ENCODE data around the gene LAMTOR3. TPM values are rescaled to one million over a fixed set of nuclear protein-coding genes. Genes with fewer than 3 reads are reported as not detected.
"Not testable (repeated sequence)": the region's sequence is repeated elsewhere in the genome, so short reads cannot be mapped to it uniquely, and the experiment has no call there.

LAMTOR3 gene
- polyA plus RNA-seq, 3 donors = 17.9 to 49.4 (median 25.7) TPM

DNA sequence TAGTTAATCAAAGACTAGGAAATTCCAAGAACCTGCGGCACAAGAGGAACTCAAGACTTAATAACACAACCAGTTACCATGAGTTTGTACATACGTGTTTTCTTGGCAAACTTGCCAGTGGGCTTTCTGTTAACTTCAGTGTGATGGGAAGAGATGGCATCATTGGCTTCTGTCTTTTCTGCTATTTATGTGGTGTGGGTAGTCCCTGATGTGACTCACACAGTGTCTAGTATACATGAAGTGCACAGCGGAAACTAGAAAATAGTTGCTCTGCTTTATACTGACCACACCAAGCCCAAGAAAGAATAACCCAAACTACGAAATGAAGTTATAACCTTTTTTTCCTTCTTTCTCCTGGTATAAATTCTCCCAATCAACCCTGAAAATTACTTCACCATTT is 53.1 kb downstream of the LAMTOR3 start:
- WGBS, 3 donors = 90 to 91% (median 91%) methylated on average over 4 of the region's 4 CpGs
- no peak overlapping the region for H3K27ac ChIP-seq (ENCODE audit: low read depth, low read length)

- 68 to 92% (median 86%) methylated on average over 2 of the region's 2 CpGs for WGBS, 3 donors
Observed at GRCh38 chr4:99838927-99839326, 55.3 kb downstream of the LAMTOR3 start.

DNA sequence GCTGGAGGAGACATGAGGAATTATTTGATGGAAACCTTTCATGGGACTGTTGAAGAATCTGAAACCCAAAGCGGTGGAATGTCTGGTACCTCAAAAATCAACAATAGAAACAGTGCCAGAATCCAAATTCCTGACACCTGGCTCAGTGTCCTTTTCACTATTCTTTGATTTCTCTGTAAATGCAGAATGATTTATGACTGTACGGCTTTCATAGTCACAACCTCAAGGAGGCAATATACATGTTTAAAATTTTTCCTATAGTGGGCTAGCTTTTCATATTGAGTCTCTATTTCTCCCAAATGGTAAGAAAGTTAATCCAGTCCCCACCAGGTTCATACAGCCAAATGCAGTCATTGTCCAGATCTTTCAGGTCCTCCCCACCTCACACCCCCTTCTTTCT is 58.3 kb downstream of the LAMTOR3 start:
- no peak overlapping the region for H3K27ac ChIP-seq (ENCODE audit: low read depth, low read length)
- WGBS, 3 donors = 83 to 98% (median 93%) methylated on average over 2 of the region's 2 CpGs

More at GRCh38 chr4:99838927-99839326, 55.3 kb downstream of the LAMTOR3 start:
- H3K27ac ChIP-seq (ENCODE audit: low read depth, low read length) = no peak overlapping the region

DNA sequence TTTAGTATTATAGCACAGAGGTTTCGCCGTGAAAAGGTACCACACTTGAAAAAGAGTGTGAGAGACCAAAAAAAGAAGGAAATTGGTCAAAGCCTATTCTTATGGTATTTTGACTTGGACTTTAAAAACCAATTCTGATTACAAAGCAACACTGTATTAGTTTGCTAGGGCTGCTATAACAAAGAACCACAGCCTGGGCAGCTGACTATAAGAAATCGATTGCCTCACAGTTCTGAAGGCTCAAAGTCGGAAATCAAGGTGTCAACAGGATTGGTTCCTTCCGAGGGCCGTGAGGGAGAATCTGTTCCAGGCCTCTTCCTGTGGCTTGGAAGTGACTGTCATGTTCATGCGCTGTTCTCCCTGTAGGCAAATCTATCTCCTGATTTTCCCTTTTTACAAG is 59.7 kb downstream of the LAMTOR3 start:
- 93 to 97% (median 96%) methylated on average over 7 of the region's 7 CpGs for WGBS, 3 donors
- no peak overlapping the region for H3K27ac ChIP-seq (ENCODE audit: low read depth, low read length)

DNA sequence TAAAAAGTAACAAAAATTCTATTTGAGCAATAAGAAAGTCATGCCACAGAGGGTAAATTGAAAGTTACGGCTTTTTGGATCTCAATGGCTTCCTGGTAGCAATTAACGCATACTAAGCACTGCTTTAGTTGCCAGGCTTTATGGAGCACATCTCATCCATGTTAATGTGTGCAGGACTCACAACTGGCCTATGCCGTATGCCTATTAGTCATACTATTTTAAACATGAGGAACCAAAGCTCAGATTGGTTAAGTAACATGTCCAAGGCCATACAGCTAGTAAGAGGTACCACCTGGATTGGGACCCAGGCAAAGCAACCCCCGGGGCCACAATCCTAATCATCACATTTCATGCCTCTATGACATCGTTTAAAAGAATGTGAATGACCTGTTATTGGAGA is 60.5 kb downstream of the LAMTOR3 start:
- WGBS, 3 donors = 78 to 81% (median 80%) methylated on average over 5 of the region's 5 CpGs
- H3K27ac ChIP-seq (ENCODE audit: low read depth, low read length) = no peak overlapping the region

GRCh38 chr4:99832758-99833157 is 61.5 kb downstream of the LAMTOR3 start:
- 23 to 70% (median 57%) methylated on average over 3 of the region's 3 CpGs for WGBS, 3 donors
- H3K27ac ChIP-seq (ENCODE audit: low read depth, low read length) = no peak overlapping the region

GRCh38 chr4:99832321-99832720 is 61.9 kb downstream of the LAMTOR3 start:
- H3K27ac ChIP-seq (ENCODE audit: low read depth, low read length) = no peak overlapping the region

DNA sequence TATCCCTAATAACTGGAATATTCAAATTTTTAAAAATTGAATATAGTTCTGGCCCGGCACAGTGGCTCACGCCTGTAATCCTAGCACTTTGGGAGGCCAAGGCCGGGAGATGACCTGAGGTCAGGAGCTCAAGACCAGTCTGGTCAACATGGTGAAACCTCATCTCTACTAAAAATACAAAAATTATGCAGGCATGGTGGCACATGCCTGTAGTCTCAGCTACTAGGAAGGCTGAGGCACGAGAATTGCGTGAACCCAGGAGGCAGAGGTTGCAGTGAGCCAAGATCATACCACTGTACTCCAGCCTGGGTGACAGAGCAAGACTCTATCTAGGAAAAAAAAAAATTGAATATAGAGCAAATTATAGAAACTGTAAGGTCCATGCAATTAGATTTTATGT is 64.2 kb downstream of the LAMTOR3 start:
- not testable (repeated sequence) for H3K27ac ChIP-seq (ENCODE audit: low read depth, low read length)
- WGBS, 3 donors = 85 to 95% (median 93%) methylated on average over 5 of the region's 5 CpGs

DNA sequence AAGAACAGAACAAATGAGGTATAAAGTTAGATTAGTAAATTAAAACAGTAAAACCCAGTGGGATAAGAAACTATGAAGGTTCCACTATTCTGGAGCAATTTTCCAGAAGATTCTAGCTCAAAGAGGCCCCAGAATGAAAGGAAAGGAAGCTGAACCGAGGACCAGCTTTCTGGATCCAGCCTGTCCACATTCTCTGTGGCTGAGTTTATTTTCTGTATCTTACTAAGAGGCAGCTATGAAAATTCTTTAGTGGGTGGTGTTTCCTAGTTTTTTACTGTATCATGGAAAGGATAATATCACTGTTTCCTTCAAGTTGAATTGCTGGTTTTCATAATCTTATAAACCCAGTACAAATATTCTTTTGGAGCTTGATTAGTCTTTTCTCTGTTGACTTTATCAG is 65.8 kb downstream of the LAMTOR3 start:
- H3K27ac ChIP-seq (ENCODE audit: low read depth, low read length) = no peak overlapping the region
- WGBS, 3 donors = 38 to 55% (median 48%) methylated on average over 1 of the region's 1 CpG

Other genes with a start within 250 kb of the LAMTOR3 start
- gene C4orf54, start 236.6 kb downstream of the LAMTOR3 start, polyA plus RNA-seq = under 1 TPM in 2 of 3 donors, not detected in 1; under 0.01 to 0.01 TPM
- gene DAPP1, start 77.6 kb downstream of the LAMTOR3 start, polyA plus RNA-seq = 1 to 10 TPM in 2 of 3 donors, under 1 TPM in 1; 0.36 to 1.5 (median 1.2) TPM
- 10 to 100 TPM in 1 of 3 donors, 1 to 10 TPM in 2; 5.3 to 22.1 (median 7.0) TPM for gene DNAJB14, start 52.2 kb upstream of the LAMTOR3 start, polyA plus RNA-seq
- 100 to 1,000 TPM in 2 of 3 donors, 10 to 100 TPM in 1; 71.6 to 154 (median 144) TPM for gene H2AZ1, start 55.8 kb upstream of the LAMTOR3 start, polyA plus RNA-seq

All from adipose tissue (tissue), 3 donors.